GM12878 (cell line): ENCODE data around the gene SLFN14. TPM values are rescaled to one million over a fixed set of nuclear protein-coding genes. Genes with fewer than 3 reads are reported as not detected.

ENCODE experiments used
- BMI1 ChIP-seq: fragments of 450-650 bp; IDR thresholded peaks from 2 replicates; pipeline ENCODE4 v1.6.1; 2016; ENCODE audit warnings: mild to moderate bottlenecking, moderate library complexity, borderline replicate concordance
- BRCA1 ChIP-seq: IDR thresholded peaks from 2 replicates; pipeline ENCODE4 v1.6.1; 2011; ENCODE audit warnings: low read depth, low read length, improper control_type of control experiment
- CHD1 ChIP-seq: IDR thresholded peaks from 2 replicates; pipeline ENCODE4 v1.6.1; 2012; ENCODE audit warnings: low read depth, low read length, improper control_type of control experiment
- CTCF ChIP-seq, 3 experiments: IDR thresholded peaks in 2 of 3; conservative IDR thresholded peaks in 1 of 3; 2 replicates each; pipeline ENCODE4 v1.5.1; 2011; ENCODE audit warnings: low read depth in 3 of 3, low read length in 3 of 3, mild to moderate bottlenecking in 3 of 3, control low read depth in 2 of 3, moderate library complexity in 2 of 3, inconsistent platforms in 1 of 3, mixed read lengths in 1 of 3; ENCODE audit not compliant: control insufficient read depth in 2 of 3, insufficient read depth in 1 of 3; ENCODE audit errors: extremely low read depth in 1 of 3
- ETV6 ChIP-seq, 2 experiments: fragments of 450-650 bp in 1 of 2; IDR thresholded peaks in 1 of 2; conservative IDR thresholded peaks in 1 of 2; 2 replicates each; pipeline ENCODE4 v1.6.1; 2014; ENCODE audit warnings: antibody characterized with exemption in 1 of 2, borderline replicate concordance in 1 of 2, low read depth in 1 of 2, mild to moderate bottlenecking in 1 of 2, moderate library complexity in 1 of 2
- HDAC2 ChIP-seq: fragments of 200-600 bp; sonication (generic); IDR thresholded peaks from 2 replicates; pipeline ENCODE4 v1.6.1; 2017
- IKZF1 ChIP-seq: fragments of 450-650 bp; conservative IDR thresholded peaks from 2 replicates; pipeline ENCODE4 v1.6.1; 2017; ENCODE audit warnings: antibody characterized with exemption, mild to moderate bottlenecking
- IKZF2 ChIP-seq, 2 experiments: fragments of 450-650 bp; IDR thresholded peaks; 2 replicates each; pipeline ENCODE4 v1.6.1; 2017; ENCODE audit warnings: mild to moderate bottlenecking in 2 of 2, moderate library complexity in 2 of 2
- JUNB ChIP-seq: IDR thresholded peaks from 2 replicates; pipeline ENCODE4 v1.6.1; 2016; ENCODE audit warnings: antibody characterized with exemption, mild to moderate bottlenecking
- KDM1A ChIP-seq: fragments of 200-600 bp; sonication (generic); IDR thresholded peaks from 2 replicates; pipeline ENCODE4 v1.6.1; 2016; ENCODE audit warnings: borderline replicate concordance
- MTA3 ChIP-seq: IDR thresholded peaks from 2 replicates; pipeline ENCODE4 v1.6.1; 2012; ENCODE audit warnings: low read length, inconsistent platforms, borderline replicate concordance
- NFYB ChIP-seq: IDR thresholded peaks from 2 replicates; pipeline ENCODE4 v1.6.1; 2011; ENCODE audit warnings: low read depth, mild to moderate bottlenecking, low read length, improper control_type of control experiment, moderate library complexity; ENCODE audit not compliant: insufficient read depth
- POLR2AphosphoS2 ChIP-seq: IDR thresholded peaks from 2 replicates; pipeline ENCODE4 v1.6.1; 2011; ENCODE audit warnings: low read depth, mild to moderate bottlenecking, low read length, improper control_type of control experiment, moderate library complexity
- POU2F2 ChIP-seq: IDR thresholded peaks from 3 replicates; pipeline ENCODE4 v1.6.1; 2011; ENCODE audit warnings: low read depth, mild to moderate bottlenecking, low read length, borderline replicate concordance
- RAD51 ChIP-seq: fragments of 450-650 bp; IDR thresholded peaks from 2 replicates; pipeline ENCODE4 v1.6.1; 2016; ENCODE audit warnings: moderate library complexity, mild to moderate bottlenecking, inconsistent platforms
- RB1 ChIP-seq: fragments of 450-650 bp; formaldehyde crosslinking; IDR thresholded peaks from 2 replicates; pipeline ENCODE4 v1.6.1; 2017; ENCODE audit warnings: mild to moderate bottlenecking, borderline replicate concordance
- RELB ChIP-seq: fragments of 450-650 bp; IDR thresholded peaks from 2 replicates; pipeline ENCODE4 v1.6.1; 2017; ENCODE audit warnings: low read depth, mild to moderate bottlenecking, moderate library complexity
- REST ChIP-seq: IDR thresholded peaks from 2 replicates; pipeline ENCODE4 v1.6.1; 2012; ENCODE audit warnings: mild to moderate bottlenecking, low read depth, low read length
- TBL1XR1 ChIP-seq: IDR thresholded peaks from 2 replicates; pipeline ENCODE4 v1.6.1; 2012; ENCODE audit warnings: low read depth, low read length, improper control_type of control experiment
- TCF7 ChIP-seq: IDR thresholded peaks from 2 replicates; pipeline ENCODE4 v1.6.1; 2014; ENCODE audit warnings: antibody characterized with exemption, borderline replicate concordance
- polyA plus RNA-seq, 11 experiments: library from polyadenylated mRNA; depleted of rRNA in 4 of 11; unstranded in 6 of 11; stranded (reverse) in 5 of 11; fragments of >200 nt; fragmentation: Nextera tagmentation in 4 of 11; fragmentation: Illumina TruSeq in 1 of 11; extraction: Ambion mirVana in 4 of 11; extraction: Trizol in 1 of 11; gene quantifications; 1 replicate in 1 of 11; 2 replicates in 10 of 11; pipeline versions ENCODE4 v1.2.1 to v1.2.3, GENCODE V29; 2011 to 2016; ENCODE audit warnings: inconsistent platforms in 2 of 11, missing spikeins in 2 of 11, low read depth in 1 of 11
- total RNA-seq, 4 experiments: library from RNA; depleted of rRNA in 3 of 4; stranded (reverse); fragments of >200 nt in 3 of 4; fragmentation: Illumina TruSeq in 1 of 4; extraction: Trizol in 1 of 4; gene quantifications; 2 replicates each; pipeline versions ENCODE4 v1.2.1 to v1.2.3, GENCODE V29; 2013 to 2021

Gene SLFN14
- total and polyA plus RNA-seq, 10 of the 15 experiments (the other 5 are each of a cell fraction or from before 2014, with no cell fraction given), result 0.06 to 0.11 (median 0.06) TPM; not detected in 7

- TF ChIP-seq RELB, result 0 out of 2 replicates have a peak, but pooled peaks have one; percentile 9
- TF ChIP-seq HDAC2, result no peak
- TF ChIP-seq RAD51, result no peak
- TF ChIP-seq REST, result no peak
- no peak for TF ChIP-seq CTCF (IDR thresholded peaks at IDR 0.05 in 2 of 3, conservative IDR thresholded peaks at IDR 0.05 in 1 of 3; ENCODE audit: control insufficient read depth in 2 of 3, extremely low read depth in 1 of 3, insufficient read depth in 1 of 3, low read depth in 3 of 3, low read length in 3 of 3)
- peak; percentile 35; the same call in 1 of the 2 replicates for TF ChIP-seq TBL1XR1
- no peak for TF ChIP-seq POLR2AphosphoS2
- no peak for TF ChIP-seq BMI1
- no peak for TF ChIP-seq MTA3
- no peak for TF ChIP-seq ETV6 (conservative IDR thresholded peaks at IDR 0.05 in 1 of 2, IDR thresholded peaks at IDR 0.05 in 1 of 2; ENCODE audit: borderline replicate concordance in 1 of 2, low read depth in 1 of 2)
- 0 out of 4 replicates have a peak, but pooled peaks of 1 of the 2 experiments have one; percentile 9 for TF ChIP-seq IKZF2 (IDR thresholded peaks at IDR 0.05)
- TF ChIP-seq CHD1, result no peak
- no peak for TF ChIP-seq TCF7
- 0 out of 2 replicates have a peak, but pooled peaks have one; percentile 13 for TF ChIP-seq IKZF1
- TF ChIP-seq JUNB, result no peak
- no peak for TF ChIP-seq POU2F2
- no peak for TF ChIP-seq NFYB
- no peak for TF ChIP-seq BRCA1
- no peak for TF ChIP-seq KDM1A
- TF ChIP-seq RB1, result no peak
These were observed 21.0 kb downstream of the SLFN14 start (continued) for GRCh38 chr17:35539659-35540026.
